Activated CD4-positive, CD25-positive, alpha-beta regulatory T cell treated with anti-CD3 and anti-CD28 coated beads, Interleukin-2, amount 50 U/mL, for 72 hours (primary cell): ENCODE results near the gene EIPR1.

Experiments
- DNase-seq: peaks from one replicate; pipeline ENCODE4 v3.0.0; 2021

EIPR1 gene

DNA sequence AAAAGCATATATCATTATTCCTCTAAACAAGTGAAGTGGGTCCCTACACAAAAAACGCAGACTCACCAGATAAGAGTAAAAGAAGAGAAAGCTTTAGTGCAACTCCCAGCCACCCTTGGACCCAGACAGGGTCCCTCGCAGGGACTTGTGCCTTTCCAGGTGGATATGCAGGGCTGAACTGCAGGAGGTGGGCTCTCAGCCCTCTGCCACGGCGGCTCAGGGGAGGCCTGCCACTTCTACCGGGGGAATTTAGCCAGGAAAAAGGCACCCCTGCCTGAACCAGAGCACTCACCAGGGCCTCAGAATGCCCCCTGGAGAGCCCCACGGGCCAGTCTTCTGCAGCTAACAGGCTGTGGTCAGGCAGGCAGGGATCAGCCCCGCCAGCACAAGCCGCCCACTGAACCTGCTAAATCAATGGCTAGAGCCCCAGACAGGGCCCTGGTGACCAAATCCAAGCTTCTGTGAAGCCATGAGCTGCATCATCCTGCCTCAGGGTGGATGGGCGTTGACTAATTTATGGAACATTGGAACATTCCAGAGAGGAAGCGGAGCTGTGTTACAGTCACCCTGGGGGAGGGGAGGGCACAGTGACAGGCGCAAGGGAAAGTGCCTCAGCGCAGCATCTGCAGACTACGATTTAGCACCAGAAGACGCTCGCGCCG, 209.3 kb downstream of the EIPR1 start:
- DNase-seq: no peak

DNA sequence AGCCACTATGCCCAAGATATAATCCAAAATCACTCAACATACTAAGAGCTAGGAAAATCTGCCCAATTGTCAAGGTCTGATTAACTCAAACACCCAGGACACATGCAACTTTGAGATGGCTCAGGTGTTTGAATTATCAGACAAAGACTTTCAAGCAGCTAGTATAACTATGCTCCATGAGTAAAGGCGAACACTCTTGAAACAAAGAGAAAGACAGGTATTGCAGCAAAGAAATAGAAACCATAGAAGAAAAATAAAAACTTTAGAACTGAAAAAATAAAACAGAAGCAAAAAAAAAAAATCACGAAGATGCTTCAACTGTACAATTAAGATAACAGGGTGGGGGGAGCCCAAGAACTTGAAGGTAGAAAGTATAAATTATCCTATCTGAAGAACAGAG, 214.2 kb downstream of the EIPR1 start:
- no peak for DNase-seq

DNA sequence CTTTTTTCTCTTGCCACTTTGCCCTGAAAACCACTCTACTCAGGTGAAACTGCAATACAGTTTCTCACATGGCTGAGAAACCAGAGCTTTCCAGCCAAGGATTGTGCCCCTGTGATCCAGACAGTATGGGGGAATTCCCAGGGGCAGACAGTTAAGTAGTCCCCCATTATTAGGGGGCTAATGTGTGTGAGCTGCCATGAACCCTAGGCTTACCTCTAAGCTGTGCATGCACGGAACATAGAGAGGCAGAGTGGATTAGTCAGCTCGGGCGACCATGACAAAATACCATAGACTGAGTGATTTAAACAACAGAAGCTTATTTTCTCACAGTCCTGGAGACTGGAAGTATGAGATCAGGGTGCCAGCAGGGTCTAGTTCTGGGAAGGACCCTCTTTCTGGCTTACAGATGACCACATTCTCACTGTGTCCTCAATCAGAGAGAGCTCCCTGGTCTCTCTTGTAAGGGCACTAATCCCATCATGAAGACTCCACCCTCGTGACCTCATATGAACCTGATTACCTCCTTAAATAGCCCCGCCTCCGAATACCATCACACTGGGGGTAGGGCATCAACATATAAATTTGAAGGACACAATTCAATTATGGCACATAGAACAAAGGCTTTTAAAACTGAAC, 215.1 kb downstream of the EIPR1 start:
- no peak for DNase-seq

DNA sequence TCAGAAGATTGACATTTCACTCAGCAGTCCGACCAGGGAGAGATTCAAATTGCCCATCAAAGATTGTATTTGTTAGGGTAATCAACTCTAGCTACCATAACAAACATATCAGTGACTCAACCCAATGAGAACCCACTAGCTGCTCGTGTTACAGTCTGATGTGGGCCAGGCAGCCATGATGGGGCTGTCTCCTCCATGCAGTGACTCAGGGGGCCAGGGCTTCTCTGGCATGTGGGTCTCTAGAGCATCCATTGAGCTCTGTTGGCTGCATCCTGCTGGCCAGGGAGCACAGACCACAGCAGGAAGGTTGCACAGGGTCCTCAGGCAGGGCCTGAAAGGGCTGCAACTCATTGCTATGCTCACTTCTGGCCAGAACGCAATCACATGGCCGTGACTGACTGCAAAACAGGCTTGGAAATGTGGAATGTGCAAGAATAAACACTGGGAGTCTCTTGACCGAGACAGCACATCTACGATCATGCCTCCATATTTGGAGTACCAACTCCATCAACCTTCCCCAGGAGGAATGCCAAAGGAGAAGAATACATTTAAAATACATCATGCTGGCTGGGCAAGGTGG, 216.8 kb downstream of the EIPR1 start:
- no peak for DNase-seq

DNA sequence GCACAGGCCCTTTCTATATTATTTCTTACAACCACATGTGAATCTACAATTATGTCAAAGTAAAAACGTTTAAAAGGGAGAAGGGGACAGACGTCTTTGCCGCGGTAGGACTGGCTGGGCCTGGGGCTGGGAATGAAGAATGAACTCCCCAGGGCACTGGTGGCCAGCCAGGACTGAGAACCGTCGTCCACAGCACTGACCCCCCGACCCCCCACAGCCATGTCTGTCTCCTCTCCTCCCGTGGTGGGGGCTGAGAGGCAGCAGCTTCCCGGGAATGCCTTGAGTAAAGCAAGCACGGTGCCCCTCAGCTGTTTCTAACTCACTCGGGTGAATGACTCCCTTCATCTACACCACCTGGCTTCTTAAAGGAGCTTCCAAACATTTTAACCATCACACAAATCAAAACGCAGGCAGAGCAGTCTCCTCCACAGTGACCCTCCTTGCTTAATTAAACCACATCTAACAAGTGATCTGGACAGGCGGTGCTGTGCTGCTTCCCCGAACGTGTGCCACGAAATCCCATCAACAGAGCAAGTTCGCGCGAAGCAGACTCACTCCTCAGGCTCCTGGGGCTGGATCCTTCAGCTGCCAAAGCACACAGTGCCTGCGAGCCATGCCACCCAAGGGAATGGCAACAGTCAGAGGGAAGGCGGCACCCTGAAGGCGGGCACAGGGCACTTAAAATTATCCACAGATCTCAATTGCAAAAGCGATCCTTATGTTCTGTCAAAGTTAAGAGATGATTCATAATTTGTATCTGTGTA, 217.7 kb downstream of the EIPR1 start:
- no peak for DNase-seq

DNA sequence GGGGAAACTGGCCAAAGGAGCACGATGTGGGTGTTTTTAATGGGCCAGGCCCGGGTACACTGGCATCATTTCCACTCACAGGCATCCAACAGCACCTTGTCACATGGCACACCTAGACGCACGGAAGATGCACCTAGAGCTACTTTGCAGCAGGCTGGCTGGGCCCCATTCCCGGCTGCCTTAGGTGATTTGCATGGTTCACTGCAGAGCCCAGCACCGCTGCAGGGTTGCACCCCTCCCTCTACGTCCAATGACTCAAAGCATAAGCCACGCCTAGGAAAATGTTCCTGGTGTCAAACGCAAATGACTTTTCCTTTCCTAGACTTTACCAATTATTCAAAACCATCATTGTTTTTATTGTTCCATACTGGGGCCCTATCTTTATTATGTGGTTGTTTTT, 222.9 kb downstream of the EIPR1 start:
- no peak for DNase-seq

DNA sequence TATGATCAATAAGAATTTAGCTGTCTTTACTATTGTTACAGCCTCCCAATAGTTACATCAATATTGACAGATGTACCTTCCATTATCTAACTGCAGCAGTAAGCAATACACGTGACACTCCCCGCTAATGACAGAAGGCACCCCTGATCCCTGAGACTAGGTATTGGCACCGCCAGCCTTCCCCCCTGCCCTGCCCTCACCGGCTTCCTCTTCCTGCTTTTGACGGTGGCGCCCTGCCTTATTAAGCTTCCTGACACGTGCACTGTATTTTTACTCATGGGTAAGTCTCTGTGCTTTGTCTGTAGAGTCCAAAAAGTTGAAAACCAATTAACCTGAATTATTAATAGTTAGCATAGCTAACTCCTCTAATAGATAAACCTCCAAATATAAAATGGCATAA, 223.5 kb downstream of the EIPR1 start:
- no peak for DNase-seq

DNA sequence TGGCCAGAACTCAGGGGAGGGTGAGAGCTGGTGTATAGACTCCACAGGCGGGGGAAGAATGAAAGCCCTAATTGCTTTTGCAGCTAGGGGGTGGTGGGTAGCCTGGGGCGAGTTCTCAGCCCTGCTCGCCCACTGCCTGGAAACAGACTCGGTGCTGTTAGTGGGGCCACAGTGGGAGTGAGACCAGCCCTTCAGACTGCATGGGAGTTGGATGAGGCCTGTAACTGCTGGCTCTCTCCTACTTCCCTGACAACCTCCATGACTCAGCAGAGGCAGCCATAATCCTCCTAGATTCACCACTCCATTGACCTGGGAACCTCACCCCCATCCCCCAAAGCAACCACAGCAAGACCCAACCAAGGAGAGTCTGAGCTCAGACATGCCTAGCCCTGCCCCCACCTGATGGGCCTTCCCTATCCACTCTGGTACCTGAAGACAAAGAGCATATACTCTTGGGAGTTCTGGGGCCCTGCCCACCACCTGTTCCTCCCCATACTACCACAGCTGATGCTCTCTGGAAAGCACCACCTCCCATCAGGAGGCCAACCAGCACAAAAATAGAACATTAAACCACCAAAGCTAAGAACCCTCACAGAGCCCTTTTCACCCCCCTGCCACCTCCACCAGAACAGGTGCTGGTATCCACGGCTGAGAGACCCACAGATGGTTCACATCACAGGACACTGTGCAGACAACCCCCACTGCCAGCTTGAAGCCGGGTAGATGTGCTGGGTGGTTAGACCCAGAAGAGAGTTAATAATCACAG, 226.3 kb downstream of the EIPR1 start:
- no peak for DNase-seq

DNA sequence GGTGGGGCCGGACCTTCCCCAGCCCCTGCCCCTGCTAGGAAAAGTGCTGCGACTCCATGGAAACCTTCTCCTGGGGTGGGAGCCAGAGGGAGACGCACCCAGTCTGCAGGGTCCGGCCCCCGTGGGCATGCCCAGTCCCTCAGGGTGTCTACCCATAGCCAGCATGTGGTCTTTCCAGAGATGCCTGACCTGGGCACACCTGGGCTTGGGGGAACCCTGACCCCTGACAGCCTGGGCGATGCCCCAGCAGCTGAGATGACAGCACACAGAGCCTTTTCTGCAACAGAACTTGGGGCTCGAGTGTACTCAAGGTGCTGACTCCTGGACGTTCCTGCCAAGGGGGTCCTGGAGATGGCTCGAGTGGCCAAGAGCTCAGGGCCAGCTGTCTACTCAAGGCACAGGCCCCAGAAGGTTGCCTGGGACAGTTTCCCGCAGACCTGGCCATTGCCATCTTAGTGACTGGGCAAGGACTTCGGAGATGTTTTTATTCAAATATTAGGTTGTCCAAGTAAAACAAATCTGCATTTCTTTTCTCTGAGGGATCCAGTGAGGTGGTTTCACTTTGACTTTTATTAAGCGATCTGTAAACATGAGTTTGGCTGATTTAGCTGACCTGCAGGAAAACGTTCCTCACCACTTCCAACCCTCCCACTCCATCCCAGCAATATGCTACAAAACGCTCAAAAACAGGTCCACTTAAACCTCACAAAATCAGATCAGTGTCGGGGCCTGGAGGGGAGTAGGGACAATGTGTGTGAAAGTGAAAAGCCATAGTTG, 228.0 kb downstream of the EIPR1 start:
- no peak for DNase-seq

DNA sequence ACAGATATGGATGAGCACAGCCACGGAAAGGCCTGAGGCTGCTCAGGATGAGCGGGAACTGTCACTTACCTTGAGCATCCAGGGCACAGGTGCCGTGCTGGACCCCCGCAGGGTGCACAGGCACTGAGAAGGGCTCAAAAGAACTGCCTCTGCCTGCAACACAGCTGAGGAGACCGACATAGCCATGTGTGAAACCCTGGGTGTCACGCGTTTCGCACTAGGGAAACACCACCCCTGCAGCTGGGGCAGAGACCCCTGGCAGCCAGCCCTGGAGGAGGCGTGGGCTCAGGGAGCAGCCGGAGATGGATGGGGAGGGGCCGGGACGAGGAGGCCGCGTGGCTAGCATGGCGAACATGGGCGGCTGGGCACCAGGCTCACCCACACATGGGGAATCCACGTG, 228.9 kb downstream of the EIPR1 start:
- DNase-seq: no peak

DNA sequence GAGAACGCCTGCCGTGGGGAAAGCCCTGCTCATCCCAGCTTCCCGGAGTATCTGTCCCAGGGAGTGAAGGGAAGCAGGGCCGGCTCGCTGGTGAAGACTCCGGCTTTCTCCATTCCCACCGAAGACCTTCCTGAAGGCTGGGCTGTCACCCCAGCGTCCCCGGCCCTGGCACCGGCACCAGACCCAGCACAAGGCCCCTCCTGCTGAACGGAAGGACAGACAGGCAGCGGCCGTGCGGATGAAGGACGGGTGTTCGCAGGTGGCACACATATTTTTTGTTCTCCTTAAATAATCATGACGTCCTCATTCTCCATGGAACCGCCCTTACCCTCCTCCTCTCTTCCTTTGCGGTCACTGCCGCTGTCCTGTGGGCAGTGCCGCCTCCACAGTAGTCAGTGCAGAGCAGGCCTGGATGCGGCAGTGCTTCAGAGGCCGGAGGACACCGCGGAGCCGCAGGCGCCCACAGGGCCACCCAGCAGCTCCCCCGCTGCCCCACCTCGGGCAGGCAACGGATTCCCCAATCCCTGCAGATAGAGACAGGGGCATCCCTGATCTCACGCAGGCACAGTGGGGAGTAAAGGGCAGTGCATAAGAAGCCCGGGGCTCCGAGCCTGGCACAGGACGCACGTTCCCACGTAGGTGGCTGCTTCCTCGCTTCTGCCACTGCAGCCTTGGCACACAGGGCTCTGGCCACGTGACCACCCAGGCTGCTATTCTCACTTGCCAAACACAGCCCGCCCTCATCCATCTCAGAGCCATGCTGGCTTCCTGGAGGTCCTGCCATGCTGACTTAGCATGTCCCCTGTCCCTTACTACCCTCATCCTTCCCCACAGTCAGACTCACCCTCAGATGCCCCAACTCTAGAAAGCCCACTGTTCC, 229.7 kb downstream of the EIPR1 start:
- DNase-seq: no peak

DNA sequence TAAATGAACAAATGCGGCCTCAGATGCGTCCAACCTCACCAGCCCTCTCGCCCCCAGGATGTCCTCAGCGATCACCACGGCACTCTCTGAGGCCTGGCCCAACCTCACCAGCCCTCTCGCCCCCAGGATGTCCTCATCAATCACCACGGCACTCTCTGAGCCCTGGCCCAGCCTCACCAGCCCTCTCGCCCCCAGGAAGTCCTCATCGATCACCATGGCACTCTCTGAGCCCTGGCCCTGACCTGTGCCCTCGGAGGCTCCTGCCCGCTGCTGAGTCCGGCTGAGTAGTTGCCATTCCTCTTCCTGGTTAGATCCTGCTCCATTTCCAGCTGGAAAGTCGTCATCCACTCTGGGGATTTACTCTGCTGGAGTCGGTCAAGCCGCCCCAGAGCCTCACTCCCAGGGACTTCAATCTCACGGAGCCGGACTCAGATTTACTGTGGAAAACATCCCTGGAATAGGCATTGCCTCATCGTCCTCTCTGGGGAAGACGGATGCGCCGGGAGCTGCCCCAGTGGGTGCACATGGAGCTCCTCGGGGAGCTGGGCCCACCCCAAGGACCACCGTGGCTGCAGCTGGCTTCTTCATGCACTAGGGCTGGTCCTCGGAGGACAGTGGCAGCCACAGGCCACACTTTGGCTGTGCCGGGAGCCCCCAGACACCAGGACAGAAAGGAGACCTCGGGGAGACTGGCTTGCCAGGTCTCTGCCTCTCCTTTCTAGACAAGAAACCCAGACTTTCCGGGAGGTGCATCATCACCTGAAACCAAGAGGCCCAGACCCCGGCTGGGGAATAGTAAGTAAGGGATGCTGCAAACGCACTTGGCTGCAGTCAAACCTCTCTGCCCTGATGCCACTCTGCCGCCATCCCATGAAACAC, 230.6 kb downstream of the EIPR1 start:
- no peak for DNase-seq

DNA sequence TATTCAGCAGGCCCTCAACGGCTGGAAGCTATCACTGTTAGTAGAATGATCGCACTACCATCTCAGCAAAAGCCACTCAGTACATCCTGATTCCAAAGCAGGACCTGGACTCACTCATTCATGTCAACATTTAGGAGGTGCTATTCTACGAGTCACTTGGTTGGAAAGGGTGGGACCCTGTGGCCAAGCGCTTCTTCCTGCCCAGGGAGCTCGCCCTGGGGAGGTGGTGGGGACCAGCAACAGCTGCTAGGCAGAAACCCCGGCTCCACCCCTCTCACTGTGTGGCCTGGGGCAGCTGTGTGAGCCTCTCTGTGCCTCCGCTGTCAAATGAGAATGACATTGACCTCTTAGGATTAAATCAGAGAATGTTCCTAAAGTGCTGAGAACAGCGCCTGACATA, 231.4 kb downstream of the EIPR1 start:
- DNase-seq: no peak

DNA sequence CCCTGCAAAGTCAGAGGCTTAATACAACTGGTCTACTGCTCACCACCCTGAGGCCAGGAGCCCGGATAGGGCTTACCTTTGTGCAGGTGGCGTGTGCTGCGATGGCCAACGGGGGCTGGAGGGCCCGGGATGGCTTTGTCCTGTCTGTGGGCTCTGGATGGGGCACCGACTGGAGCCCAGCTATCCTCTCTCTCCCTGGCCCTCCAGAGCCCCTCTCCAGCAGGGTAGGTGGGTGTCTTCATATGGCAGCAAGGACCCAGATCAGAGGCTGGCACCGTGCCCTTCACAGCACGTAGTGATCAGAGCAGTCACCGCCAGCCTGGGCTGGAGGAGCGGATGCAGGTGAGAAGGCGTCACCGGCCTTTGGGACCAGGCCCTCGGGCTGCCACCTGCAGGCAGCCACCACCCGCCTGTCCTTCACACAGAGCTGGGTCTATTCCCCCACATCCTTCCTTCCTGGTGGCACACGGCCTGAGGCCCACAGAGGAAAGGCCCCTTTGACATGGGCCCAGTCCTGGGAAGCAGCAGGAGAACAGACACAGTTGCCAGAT, 232.1 kb downstream of the EIPR1 start:
- no peak for DNase-seq

DNA sequence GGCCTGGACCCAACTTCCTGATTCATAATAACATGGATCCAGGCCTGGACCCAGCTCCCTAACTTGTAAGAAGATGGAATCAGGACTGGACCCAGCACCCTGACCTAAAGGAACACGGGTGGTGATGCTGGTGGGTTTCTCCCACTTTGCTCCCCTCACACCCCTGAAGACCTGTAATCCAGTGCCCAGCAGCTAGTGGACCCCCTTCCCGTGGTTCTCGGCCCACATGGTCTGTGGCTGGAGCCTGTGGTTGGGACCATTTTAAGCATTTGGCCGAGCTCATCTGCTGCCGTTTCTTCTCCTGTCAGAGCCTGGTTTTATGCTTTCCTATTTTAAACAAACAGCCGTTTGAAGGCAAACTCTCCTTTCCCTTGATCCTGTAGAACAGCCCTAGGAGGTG, 232.8 kb downstream of the EIPR1 start:
- no peak for DNase-seq

DNA sequence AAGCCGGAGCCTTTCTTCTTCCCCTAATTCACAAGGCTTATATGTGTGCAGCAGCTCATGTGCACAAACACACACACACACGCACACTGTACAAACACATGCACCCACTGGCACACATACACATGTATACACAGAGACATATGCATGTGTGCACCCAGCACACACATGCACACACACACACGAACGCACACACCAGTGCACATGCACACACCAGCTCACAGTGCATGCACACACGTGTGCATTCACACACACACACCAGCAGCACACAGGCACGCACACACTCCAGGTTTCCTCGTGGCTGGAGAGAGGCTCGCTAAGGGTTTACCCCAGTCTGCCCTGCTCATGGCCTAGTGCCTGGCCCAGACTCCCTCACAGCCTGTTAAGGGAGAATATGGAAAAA, 234.0 kb downstream of the EIPR1 start:
- DNase-seq: no peak

DNA sequence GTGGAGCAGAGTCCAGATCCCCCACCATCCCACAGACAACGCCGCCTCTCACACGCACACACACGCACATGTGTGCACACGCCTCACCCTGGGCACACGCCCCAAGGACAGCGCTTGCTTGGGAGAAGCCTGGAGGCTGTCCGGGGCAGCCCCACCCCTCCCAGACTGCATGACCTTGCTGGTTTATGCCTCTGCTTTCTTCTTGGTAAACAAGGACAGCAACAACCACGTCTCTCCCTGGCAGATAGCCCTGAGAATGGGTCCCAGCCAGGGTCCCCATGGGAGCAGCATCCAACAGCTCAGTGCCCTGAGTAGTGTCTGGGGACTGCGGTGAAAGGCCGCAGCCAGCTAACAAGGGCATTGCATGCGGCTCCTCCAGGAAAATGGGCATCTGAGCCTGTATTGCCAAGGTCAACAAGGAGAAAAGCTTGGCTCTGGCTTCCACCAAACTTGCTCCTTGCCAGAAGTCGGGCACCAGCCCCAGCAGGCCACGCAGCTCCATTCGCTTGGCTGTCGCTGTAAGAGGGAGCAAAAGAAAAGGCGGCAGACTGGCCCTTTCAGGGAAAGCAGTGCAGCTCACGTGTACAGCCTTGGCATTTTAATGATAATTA, 234.6 kb downstream of the EIPR1 start:
- no peak for DNase-seq

DNA sequence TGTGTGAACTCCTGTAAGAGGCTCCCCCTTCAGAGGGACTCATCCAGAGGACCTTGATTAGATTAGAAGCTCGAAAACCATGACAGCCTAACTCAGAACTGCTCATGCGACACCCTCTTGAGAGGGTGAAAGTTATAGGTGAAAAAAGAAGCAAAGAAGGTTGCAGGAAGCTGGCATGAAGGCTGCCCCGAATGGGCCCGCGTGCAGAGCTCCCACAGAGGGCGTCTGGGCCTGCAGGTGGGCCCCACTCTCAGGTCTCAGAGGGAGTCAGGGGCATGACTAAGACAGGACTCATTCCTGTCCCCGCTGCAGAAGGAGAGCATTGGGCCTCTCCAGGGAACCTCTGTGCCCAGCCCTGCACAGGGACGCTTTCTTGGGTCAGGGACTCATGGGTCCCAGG, 235.4 kb downstream of the EIPR1 start:
- no peak for DNase-seq

DNA sequence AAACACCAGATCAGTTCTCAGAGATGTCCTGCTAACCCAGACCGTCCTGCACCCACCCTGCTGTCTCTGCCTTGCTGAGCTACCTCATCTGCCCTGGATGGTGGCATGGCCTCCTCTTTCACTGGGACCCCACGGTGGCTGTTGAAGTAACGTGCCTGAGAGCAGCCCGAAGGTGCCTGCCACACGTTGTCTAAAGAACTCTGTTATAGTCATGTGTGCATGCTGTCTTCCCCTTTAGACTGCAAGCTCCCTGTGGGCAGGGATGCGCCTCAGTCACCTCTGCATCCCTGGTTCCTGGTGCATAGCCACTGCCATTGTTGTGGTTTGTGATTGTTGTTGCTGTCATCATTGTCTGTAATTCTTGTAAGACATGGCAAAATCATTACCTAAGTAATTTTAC, 235.9 kb downstream of the EIPR1 start:
- no peak for DNase-seq

DNA sequence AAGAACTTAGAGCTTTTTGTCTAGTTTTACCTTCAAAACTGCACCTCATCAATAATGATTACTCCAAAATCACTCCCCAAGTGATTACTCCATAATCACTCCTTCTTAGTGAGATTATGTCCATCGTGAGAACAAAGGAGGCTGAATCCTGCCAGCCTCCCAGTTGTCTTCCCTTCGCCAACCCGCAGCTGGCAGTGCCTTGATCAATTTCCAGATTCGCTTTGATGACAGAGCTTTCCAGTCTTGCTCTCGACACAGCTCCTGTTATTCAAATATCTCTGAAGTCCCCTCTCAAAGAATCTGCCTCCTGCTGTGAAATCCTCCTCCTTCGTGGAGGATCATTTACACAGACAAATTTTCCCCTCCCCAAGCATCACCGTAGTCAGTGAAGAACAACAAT, 237.7 kb downstream of the EIPR1 start:
- DNase-seq: no peak
